Measurements from ENCODE around the gene SLFN14. TPM values are rescaled to one million over a fixed set of nuclear protein-coding genes. Genes with fewer than 3 reads are reported as not detected.

The SLFN14 gene
- total and polyA plus RNA-seq, 8 donors: not detected

- 52 to 66% methylated on average over 5 of the region's 5 CpGs for WGBS, 2 donors
- TF ChIP-seq CTCF (IDR thresholded peaks at IDR 0.05): no peak
- intact Hi-C loops (cut with DNase I): no loop called here
- no peak overlapping the region for H3K4me3 ChIP-seq
- ATAC-seq: no peak
- no peaks in the 10 kb centered on the region for H3K4me1 ChIP-seq
- no peaks in the 10 kb centered on the region for H3K27me3 ChIP-seq
- no peak for DNase-seq
- H3K9me3 ChIP-seq: no peaks in the 10 kb centered on the region
- no peak for FAIRE-seq
- no peaks in the 10 kb centered on the region for H3K36me3 ChIP-seq
- H3K27ac ChIP-seq: no peak overlapping the region
Observed at GRCh38 chr17:35554668-35555067, 6.0 kb downstream of the SLFN14 start.

- Histone ChIP-seq H3K9me3 (no peaks in the 10 kb centered on the region), H3K27ac (no peak overlapping the region), H3K4me1 (no peaks in the 10 kb centered on the region), H3K36me3 (no peaks in the 10 kb centered on the region), H3K27me3 (no peaks in the 10 kb centered on the region), H3K4me3 (no peak overlapping the region)
- WGBS, 2 donors: 52 to 72% methylated on average over 4 of the region's 4 CpGs
- DNase-seq: no peak
- TF ChIP-seq CTCF (IDR thresholded peaks at IDR 0.05): no peak
- ATAC-seq: no peak
- intact Hi-C loops (cut with DNase I): no loop called here
- no peak for FAIRE-seq
Observed at GRCh38 chr17:35553310-35553709, 7.3 kb downstream of the SLFN14 start.

GRCh38 chr17:35548978-35549377 is 11.6 kb downstream of the SLFN14 start:
- peak in 1 of 4 donors; percentile 30 for ATAC-seq
- no peak for FAIRE-seq
- H3K27me3 ChIP-seq: no peaks in the 10 kb centered on the region
- 19 to 31% methylated on average over 1 of the region's 1 CpG for WGBS, 2 donors
- H3K27ac ChIP-seq: no peak overlapping the region
- no peaks in the 10 kb centered on the region for H3K4me1 ChIP-seq
- H3K4me3 ChIP-seq: no peak overlapping the region
- no peak for TF ChIP-seq CTCF (IDR thresholded peaks at IDR 0.05)
- intact Hi-C loops (cut with DNase I): loop anchor here in 1 of 3 donors (10.0 kb wide), 1 partner anchor 374 kb away; no protein-coding TSS in a partner anchor
- DNase-seq: no peak
- no peaks in the 10 kb centered on the region for H3K36me3 ChIP-seq
- H3K9me3 ChIP-seq: no peaks in the 10 kb centered on the region

- intact Hi-C loops (cut with DNase I): loop anchor here in 1 of 3 donors (10.0 kb wide), 1 partner anchor 374 kb away; no protein-coding TSS in a partner anchor
- TF ChIP-seq CTCF (IDR thresholded peaks at IDR 0.05): no peak
- no peak for FAIRE-seq
- Histone ChIP-seq H3K4me3 (no peak overlapping the region), H3K36me3 (no peaks in the 10 kb centered on the region), H3K9me3 (no peaks in the 10 kb centered on the region), H3K4me1 (no peaks in the 10 kb centered on the region), H3K27ac (peak overlapping the region in 1 of 4 donors; percentile 5), H3K27me3 (no peaks in the 10 kb centered on the region)
- 36 to 45% methylated on average over 8 of the region's 8 CpGs for WGBS, 2 donors
- no peak for DNase-seq
- peak in 3 of 4 donors; percentile 57 to 73 (median 68) for ATAC-seq
Observed at GRCh38 chr17:35548208-35548810, 12.3 kb downstream of the SLFN14 start.

GRCh38 chr17:35546487-35546886 is 14.1 kb downstream of the SLFN14 start:
- no peak for TF ChIP-seq CTCF (IDR thresholded peaks at IDR 0.05)
- DNase-seq: no peak
- no peak overlapping the region for H3K4me3 ChIP-seq
- no peaks in the 10 kb centered on the region for H3K27me3 ChIP-seq
- H3K36me3 ChIP-seq: no peaks in the 10 kb centered on the region
- intact Hi-C loops (cut with DNase I): loop anchor here in 1 of 3 donors (10.0 kb wide), 1 partner anchor 372 kb away; no protein-coding TSS in a partner anchor
- no peaks in the 10 kb centered on the region for H3K9me3 ChIP-seq
- no peak overlapping the region for H3K27ac ChIP-seq
- no peaks in the 10 kb centered on the region for H3K4me1 ChIP-seq
- 65 to 74% methylated on average over 1 of the region's 1 CpG for WGBS, 2 donors
- ATAC-seq: no peak
- FAIRE-seq: no peak
